Right lobe of liver (tissue), 4 donors: ENCODE results near the gene FRMPD2.

Source experiments
- CTCF ChIP-seq, 4 donors: fragments of 200-600 bp in 3 of 4; fragments of 450-650 bp in 1 of 4; IDR thresholded peaks; one replicate each; pipeline versions ENCODE4 v1.5.1 to v1.8.0; 2016 to 2022; ENCODE audit warnings: antibody characterized with exemption in 4 of 4, mild to moderate bottlenecking in 2 of 4
- POLR2A ChIP-seq: fragments of 450-650 bp; IDR thresholded peaks from one replicate; pipeline ENCODE4 v1.6.1; 2017; ENCODE audit warnings: antibody characterized with exemption, mild to moderate bottlenecking
- donor health status: DM: no; HTN: no; CAD: no.
- donor health status: DM: no; HTN: no; CAD: no.
- donor health status: DM: no; HTN: yes; CAD: no.

- no peak for TF ChIP-seq CTCF (IDR thresholded peaks at IDR 0.05)
- TF ChIP-seq POLR2A, result no peak
These were observed 40.2 kb downstream of the FRMPD2 start for GRCh38 chr10:48234295-48234694.
